Endothelial cell of umbilical vein (primary cell): ENCODE results near the gene DGAT2.
"Not testable (repeated sequence)": the region's sequence is repeated elsewhere in the genome, so short reads cannot be mapped to it uniquely, and the experiment has no call there.

ENCODE experiments used
- FOS ChIP-seq: IDR thresholded peaks from 2 replicates; pipeline ENCODE4 v1.6.1; 2011; ENCODE audit warnings: mild to moderate bottlenecking, low read length, moderate library complexity, borderline replicate concordance; ENCODE audit not compliant: insufficient read depth
- JUN ChIP-seq: IDR thresholded peaks from 2 replicates; pipeline ENCODE4 v1.6.1; 2011; ENCODE audit warnings: borderline replicate concordance, low read depth; ENCODE audit not compliant: insufficient read length, insufficient read depth
- POLR2A ChIP-seq: IDR thresholded peaks from 2 replicates; pipeline ENCODE4 v1.6.1; 2012; ENCODE audit warnings: low read depth, mild to moderate bottlenecking, control low read depth, low read length
- POLR2AphosphoS5 ChIP-seq: IDR thresholded peaks from 2 replicates; pipeline ENCODE4 v1.6.1; 2012; ENCODE audit warnings: low read depth, mild to moderate bottlenecking, control low read depth, low read length, moderate library complexity; ENCODE audit not compliant: insufficient read depth

DNA sequence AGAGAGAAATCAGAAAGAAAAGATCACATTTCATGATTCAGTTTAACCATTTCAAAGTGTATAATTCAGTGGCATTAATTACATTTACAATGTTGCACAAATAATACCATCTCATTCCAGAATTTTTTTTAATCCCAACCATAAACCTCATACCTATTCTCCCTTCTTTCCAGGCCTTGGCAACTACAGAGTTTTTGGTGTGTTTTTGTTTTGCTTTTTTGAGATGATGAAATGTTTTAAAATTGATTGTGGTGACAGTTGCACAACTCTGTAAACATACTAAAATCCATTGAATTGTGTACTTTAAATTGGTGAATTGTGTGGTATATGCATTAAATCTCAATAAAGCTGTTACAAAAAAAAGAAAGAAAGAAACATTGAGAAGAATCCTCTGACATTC is 13.6 kb upstream of the DGAT2 start:
- not testable (repeated sequence) for TF ChIP-seq POLR2A, JUN, POLR2AphosphoS5, FOS
